ENCODE results near the gene MYRF.
A peak's percentile ranks its signal among the peaks of the same experiment; 100 is the strongest.

Gene MYRF

DNA sequence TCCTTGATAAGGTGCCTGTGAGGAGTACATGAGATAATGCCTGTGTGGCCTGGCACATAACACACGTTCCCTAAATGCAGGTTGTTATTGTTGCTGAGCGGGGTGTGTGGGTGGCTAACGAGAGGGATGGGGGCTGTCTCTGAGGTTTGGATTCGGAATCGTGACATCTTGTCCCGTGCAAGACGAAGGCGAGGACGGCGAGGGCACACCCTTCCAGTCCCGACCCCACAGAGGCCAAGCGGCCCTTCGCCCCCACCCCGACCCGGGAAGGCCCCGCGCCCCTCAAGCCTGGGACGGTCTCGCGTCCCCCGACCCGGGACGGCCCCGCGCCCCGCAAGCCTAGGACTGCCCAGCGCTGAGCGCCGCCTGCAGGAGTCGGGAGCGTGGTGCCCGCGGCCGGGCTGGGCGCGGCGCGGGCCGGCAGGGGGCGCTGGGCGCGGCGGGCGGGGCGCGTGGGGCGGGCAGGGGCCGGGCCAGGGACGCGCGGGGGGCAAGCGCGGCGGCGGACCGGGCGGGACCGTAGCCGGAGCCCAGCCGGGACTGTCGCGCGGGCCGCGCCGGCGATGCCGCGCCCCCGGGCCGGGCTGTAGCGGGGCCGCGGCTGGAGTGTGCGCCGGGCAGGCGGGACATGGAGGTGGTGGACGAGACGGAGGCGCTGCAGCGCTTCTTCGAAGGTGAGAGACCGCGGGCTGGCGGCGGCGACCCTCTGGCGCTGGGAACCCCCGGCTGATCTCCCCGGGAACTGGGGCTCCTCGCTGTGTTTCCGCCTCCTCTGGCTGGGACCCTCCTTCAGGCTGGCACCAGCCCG is at the start of gene MYRF:
TSS of gene MYRF (plus strand) at position 520 of the 808 bp plus-strand sequence. CDS start at position 629, 109 bp downstream.
- peak; percentile 39 for DNase-seq

DNA sequence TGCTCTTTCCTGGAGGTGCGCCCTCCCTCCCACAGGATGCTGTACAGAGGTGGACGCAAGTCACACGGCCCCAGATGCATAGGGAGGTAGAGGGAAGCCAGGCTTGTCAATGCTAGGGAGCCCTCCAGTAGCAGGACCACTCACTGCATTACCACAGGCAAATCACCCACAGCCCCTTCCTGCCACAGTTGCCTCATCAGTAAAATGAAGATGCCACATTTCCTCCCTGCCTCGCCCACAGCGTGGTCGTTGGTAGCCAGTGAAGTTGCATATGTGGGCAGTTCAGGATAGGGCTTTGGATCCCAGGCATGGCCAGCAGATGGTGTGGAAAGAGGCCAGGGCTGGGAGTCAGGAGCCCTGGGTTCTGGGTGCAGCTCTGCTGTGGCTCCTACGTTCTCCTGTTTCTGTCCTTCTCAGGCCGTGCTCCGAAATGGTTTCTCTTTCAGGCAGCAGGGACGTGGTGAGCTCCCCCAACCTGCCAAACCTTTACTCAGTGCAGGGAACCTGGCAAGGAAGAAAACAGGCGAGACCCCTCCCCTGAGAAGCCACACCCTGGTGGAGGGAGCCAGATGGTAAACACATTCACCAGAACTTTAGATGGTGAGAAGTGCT is 49.6 kb upstream of the MYRF start:
- no peak for DNase-seq

DNA sequence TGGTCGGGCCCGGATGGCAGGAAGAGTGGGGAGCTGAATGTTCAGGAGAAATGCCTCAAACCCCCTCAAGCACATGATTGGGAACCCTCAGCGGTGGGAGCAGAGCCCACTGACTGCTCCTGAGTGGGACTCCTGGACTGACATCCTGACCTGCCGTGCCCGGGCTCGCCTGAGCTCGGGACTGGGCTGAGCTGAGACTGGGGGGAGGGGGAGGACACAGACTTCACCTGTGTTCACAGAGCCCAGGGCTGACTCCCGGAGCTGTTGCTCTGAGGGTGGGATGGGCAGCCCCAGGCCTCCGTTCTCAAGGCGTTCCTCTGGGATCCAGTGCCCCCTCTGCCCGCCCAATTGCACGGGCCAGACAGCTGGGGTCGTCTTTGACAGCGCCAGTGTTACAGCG is 47.6 kb upstream of the MYRF start:
- no peak for DNase-seq

DNA sequence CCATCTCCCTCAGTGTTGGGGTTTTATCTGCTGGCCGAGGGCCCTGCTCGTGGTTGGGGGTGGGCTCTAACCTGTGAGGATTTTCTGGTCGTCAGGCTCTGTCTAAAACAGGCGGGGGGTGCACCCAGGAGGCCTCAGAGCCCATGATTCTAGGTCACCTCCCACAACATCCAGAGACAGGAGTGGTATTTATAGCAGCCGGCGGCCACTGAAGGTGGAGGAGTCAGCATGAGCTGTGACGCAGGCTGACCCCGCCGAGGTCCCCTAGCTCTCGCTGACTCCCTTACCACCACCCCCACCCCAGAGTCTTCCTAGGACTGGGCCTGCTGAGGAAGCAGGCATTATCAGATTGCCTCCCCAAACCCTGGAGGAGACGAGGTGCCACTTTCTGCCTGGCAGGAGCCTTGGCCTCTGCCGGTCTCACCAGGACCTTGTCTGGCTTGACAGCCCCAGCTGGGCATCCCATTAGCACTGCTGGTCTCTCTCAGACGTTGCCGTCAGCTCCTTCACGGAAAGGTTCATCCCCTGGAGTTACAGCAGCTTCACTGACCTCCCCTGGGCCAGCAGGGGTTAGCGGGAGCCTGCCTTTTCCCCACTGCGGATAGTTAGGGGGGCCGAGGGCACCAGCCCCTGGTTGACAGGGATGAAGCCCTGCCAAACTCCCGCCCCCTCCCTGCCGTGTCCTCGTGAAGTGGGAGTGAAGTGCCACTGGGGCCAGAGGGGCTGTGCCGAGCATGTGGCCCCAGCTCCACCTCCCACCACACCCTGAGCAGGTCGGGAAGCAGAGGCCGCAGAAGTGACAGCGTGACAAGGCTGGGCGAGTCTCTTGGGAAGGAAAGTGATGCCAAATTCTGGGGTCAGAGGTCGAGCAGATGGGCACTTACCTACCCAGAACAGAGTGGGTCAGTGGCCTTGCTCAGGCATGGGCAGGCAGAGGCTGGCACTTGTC is 45.7 kb upstream of the MYRF start:
- DNase-seq: no peak

DNA sequence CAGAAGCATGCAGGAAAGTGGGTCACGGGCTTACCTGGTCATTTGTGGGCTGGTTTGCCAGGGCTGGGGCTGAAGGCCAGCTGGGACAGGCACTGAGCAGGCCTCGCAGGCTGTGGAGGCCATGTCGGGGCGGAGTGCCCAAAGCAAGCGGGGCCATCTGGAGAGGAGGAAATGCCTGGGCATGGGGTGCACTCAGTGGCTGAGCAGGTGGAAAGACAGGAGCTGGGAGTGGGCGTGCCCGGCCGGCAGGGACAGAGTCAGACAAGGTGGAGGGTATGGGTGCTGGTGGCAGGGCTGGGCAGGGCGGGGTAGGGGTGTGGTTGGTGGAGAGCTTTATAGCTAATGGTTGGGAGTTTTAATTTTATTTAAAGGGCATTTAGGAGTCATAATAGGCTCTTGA is 44.9 kb upstream of the MYRF start:
- DNase-seq: no peak

DNA sequence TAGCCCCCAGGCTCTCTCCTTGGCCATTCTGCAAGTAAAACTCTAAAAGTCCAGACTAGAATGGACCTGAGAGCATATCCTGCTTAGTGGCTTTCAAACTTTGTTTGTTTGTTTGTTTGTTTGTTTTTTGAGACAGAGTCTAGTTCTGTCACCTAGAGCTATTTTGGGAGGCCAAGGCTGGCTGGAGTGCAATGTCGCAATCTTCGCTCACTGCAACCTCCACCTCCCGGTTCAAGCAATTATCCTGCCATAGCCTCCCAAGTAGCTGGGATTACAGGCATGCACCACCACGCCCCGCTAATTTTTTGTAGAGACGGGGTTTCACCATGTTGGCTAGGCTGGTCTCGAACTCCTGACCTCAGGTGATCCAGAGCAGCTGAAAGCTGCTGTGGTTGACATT is 43.3 kb upstream of the MYRF start:
- DNase-seq: no peak

DNA sequence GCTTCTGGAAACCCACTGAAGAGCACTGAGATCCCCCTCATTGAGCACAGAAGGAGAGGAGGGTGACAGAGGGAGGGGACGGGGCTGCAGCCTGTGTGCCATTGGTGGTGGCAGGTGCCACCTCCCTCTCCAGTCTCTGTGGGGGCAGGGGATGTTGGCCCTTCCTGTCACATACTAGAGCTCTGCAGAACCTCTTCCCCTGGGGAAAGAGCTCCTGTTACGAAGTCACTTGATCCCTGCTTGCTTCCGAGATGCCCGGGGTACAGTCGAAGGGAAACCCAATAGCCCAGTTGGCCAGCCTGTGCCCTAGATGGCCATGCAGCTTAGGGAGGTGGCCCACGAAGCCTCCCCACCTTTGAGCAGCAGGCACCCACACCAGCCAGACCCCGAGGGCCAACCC is 42.9 kb upstream of the MYRF start:
- no peak for DNase-seq

DNA sequence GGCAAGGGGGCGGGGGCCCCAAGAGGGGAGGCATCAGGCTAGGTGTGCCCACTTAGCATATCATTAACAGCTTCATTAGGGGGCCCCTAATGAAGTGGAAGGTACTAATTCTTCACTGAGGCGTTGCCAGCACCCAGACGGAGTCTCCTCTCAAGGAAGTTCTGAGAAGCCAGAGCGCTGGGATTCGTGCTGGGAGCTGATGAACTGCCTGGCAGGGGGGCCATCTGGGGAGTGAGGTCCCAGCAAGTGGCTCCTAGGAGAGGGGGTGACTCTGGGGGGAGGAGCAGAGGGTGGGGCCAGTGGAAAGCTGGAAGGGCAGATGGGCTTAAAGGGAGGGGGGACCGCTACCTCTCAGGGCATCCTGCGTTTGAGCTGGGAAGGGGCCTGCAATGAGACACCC is 42.4 kb upstream of the MYRF start:
- DNase-seq: no peak

DNA sequence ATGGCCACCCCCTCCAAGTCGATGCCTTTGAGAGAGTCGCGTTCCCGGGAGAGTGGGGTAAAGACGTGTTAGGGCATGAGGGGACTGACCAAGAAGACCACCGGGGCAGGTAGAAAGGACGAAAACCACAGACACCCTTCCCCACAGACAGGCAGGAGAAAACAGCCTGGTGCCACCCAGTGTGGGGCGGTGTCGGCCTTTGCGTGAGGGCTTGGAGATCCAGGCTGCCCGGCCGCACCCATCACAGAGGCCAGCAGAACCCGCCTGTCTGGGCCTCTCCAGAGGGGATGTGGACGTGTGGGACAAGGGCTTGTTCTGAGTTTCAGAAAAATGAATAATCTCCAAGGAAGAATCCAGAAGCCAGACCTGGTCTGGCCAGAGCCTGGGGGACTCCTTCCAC is 41.4 kb upstream of the MYRF start:
- DNase-seq: no peak

DNA sequence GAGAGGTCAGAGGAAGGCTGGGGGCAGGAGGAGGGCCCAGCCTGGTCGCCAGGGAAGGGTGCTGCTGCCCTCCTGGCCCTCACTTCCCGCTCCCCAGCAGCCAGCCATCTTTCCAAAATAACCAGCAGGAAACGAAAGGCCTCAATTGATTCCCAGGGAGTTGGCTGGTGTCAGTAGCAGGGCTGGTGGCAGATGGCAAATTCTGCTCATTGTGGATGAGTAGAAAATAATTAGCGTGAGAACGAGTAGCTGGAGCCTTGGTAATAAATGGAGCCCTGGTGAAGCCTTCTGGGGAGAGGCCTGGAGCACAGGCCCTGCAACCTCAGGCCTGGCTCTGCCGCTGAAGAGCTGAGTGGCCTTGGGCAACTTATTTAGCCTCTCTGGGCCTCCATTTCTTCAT is 40.9 kb upstream of the MYRF start:
- DNase-seq: no peak

DNA sequence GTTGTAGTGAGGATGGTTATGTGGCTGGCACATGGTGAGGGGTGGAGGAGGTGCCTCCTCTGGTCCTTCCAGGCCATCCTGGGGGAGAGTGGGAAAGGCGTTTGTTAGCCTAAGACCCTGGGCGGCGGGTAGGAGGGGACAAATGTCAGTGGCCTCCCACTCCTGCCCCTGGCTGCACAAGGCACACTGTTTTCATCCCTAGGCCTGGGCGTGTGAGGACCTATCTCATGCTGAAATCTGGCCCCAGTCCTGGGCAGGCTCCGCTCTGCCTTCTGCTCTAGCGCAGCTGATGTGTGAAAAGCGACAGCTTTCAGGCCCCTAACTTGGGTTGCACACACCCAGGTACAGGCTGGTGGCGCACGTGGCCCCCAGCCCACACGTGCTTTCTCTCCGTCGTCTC is 40.1 kb upstream of the MYRF start:
- DNase-seq: no peak

DNA sequence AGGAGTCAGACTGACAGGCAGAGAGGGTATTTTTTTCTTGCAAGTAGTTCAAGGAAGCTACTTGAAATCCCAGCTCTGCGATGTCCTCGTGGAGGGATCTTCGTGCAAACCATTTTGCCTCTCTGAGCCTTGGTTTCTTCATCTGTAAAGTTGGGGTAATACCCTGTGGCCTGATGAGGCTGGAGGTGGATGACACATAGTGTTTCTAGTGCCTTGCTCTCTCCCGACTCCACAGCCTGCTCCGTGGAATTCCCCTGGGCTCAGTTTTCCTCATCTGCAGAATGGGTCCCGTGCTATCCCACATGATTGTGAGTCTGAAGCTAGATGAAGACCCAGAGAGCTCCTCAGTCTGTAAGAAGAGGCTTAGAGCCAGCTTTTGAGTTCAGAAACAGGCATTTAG is 39.6 kb upstream of the MYRF start:
- DNase-seq: no peak

DNA sequence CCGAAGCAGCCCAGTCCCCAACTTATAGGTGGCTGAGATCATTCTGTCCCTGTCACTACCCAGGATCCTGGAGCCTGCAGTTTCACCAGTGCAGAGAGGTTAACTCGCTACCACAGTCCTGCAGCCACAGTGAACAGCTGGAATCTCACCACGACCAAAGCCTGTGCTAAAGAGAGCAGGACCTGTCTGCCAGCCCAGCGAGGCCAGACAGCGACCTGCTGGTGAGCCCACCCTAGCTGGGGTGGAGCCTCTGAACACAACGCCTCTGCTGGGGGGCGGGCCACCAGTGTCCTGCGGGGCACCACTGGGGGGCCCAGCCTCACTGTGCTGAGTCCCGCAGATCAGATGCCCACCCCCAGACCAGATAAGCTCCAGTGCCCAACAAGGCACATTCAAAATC is 39.0 kb upstream of the MYRF start:
- no peak for DNase-seq

DNA sequence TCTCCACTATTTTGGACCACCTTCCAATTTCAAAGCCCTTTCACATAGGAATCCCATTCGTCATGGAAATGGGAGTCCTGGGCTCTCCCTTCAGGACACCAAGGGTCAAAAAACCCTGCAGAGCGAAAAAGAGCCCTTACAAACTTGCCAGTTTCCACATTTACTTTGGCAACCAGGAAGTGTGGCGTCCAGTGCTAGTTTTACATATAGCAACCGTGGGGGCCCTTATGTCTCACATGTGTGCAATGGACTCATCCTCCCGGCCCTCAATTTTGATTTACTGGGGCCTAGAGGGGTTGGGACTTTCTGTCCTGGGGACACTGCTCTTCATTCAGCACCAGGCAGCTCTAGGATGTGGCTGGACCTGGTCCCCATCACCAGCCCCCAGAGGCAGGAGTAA is 38.5 kb upstream of the MYRF start:
- no peak for DNase-seq

DNA sequence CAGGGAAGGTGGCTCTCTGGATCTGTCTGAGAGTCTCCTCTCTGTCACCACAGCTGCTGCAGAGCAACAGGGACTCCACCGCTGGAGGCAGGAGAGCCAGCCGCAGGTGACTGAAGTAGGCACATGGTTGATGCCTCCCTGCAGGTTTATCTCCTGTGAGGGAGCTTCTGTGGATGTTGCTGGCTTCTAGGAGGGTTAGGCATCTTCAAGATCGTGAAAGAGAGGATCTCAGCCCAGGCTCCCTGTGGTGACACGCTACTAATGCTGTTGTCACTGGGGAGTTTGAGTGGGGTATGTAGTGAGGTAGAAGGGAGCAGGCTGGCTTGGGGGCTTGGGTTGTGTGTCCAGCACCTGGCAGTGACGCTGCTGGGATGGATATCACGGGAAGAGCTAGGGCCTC is 38.1 kb upstream of the MYRF start:
- no peak for DNase-seq

DNA sequence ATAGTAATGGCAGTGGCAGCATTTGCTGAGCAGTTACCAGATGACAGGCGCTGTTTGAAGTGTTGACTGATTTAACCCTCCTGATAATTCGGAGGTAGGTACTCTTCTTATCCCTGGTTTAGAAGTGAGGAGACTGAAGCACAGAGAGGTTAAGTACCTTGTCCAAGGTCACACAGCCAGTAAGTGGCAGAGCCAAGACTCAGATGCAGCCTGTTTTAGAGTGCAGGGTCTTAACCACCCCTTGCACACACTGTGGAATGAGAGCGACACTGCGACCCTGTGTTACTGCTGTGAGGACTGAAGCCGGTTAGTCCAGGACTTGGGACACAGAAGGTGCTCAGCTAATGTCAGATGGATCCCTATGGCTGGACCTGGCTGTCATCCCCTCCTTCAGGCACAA is 37.5 kb upstream of the MYRF start:
- no peak for DNase-seq

DNA sequence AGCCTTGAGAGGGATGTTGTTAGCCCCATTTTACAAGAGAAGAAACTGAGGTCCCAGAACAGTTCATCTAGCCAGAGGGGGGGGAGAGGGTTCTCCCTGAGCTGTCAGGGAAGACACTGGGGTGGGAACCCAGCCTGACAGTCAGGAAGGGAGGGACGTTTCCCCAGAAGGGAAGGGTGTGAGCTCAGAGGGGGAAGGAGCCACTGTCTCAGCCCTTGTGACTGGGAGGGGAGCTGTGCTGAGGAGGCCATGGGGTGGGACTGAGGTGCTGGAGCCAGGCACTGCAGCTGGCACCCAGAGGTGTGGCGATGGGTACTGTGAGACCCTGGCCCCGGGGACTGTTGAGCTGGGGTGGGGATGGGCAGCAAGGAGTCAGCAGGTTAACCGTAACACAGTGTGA is 36.6 kb upstream of the MYRF start:
- no peak for DNase-seq

DNA sequence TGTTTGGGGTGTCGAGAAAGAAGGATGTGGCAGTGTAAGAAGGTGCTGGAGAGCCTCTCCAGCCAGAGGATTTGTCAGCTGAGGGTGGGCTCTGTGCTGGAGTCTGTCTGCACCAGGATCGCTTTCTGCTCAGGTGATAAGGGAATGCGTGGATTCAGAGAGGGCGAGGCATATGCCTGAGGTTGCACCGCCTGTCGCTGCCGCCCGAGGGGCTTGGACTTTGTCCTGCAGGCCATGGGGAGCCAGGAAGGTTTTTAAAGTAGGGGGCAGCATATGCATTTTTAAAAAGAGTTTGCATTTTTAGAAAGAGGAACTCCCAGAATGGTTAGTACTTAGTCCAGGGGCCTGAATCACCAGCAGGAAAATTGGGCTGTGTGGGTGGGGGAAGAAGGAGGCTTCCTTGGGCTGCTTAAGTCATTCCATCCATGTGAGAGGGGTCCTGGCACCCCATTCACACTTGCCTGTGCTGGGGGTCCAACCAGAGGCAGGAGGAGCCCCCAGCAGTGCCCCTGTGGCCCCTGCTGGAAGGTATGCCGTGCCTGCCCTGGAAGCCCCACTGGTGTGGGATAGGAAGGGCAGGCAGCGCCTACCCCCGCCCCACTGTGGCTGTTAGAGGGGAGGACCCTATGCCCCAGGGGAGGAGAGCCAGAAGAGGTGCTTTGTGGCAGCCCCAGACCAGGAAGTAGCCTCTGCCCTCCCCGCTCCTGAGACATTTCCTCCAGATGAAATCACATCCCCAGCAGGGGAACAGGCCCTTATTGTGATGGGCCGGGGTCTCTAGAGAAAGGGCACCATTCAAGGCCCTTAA is 35.8 kb upstream of the MYRF start:
- no peak for DNase-seq

DNA sequence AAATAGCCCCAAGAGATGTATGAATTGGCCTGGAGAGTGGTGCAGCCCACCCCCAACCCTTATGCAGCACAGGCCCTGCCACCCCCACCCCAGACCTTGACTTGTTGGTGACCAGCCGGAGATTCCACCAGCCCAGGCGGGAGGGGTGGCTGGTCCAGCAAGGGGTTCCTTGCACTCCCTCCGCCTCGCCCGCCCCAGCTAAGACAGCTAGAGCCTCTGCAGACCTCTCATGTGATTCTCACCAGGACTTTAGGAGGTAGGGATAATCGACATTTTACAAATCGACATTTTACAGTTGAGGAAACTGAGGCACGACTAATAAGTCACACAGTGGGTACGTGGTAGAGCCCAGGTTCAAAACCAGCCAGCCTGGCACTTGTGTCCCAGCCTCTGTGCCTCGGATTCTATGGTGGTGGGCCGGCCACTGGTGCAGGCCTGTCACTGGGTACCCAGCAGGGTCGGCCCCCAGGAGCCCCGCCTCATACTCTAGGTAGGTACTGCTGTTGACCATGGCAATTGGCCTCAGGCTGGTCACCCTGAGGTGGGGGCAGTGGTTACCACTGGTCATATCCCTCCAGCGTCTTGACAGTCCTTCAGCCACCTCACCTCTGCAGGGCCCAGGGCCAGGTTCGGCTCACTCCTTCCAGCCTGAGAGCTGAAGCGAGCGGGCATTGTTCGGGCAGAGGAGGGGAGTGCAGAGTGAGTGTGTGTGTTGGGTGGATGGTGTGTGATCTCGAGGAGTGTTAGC is 35.0 kb upstream of the MYRF start:
- DNase-seq: no peak

DNA sequence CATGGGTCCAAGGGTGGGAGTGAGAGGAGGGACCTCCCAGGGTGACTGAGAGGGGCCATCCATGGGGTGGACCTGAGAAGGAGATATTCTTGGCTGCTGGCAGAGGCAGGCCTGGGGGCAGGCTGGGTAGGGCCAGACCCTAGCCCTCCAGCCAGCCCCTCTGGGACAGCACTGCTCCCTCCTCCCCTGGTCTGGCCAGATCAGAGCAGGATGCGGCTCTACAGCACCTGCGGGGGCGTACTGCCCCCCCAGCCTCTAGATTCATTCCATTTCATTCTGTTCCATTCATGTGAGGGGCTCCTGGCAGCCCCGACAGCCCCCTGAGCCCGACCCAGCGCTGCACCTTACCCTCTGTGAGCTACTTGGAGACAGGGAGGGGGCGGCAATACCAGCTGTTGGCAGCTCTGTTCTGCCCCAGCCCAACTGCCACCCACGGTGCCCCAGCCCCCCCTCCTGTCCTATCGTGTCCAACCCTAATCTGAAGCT is 34.3 kb upstream of the MYRF start:
- DNase-seq: no peak

DNA sequence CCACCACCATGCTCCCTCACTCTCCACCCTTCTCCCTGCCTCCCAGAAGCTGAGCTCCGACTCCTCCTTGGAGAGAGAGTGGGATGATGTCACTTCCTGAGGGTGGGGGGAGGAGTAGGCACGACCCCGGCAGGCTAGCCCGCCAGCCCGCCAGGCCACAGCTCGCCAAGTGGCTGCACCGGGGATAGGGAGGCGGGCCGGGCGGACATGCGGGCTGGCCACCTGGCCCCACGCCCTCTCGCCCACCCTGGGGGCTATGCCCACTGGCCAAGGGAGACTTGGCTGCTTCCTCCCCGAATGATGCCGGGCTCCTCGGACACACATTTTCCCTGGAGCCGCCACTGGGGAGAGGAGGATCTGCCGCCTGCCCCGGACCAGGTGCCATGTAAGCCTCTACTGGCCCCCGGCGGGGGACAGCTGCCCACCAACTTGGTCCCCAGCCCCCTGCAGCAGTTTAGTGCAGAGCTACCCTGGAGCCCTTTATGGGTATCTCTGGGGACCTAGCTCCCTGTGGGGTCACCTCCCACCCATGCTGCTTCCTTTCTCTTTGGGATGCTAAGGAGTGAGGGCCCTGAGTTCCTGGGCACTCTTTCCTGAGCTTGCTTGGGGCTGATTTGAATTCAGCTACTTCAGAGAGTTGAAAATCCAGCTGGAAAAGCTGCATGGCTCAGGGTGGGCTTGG is 33.7 kb upstream of the MYRF start:
- DNase-seq: peak; percentile 79
